ENCODE results near the gene USPL1. TPM values are rescaled to one million over a fixed set of nuclear protein-coding genes. Genes with fewer than 3 reads are reported as not detected.
A peak's percentile ranks its signal among the peaks of the same experiment; 100 is the strongest.

The USPL1 gene
- polyA plus RNA-seq, 6 donors from 2014 or later, result 29.8 to 50.0 (median 39.3) TPM

- DNase-seq (peak; percentile 97), ATAC-seq (ENCODE audit: low read depth in 2 of 2) (peak; percentile 89 to 93)
- Mint-ChIP-seq H3K4me3 (peak overlapping the region; percentile 78 to 98 (median 92)), H3K36me3 (no peaks in the 10 kb centered on the region), H3K27me3 (peaks cover 0 to 4% (median 0%) of the 10 kb centered on the region in 3 donors), H3K9me3 (peaks cover 0 to 4% (median 0%) of the 10 kb centered on the region in 7 donors), H3K27ac (peak overlapping the region; percentile 95 to 99 (median 98)), H3K4me1 (peaks cover 28 to 39% (median 32%) of the 10 kb centered on the region in 3 donors)
Observed at GRCh38 chr13:30673669-30674521, 56.2 kb downstream of the USPL1 start.

- Mint-ChIP-seq H3K9me3 (peaks cover 0 to 4% (median 0%) of the 10 kb centered on the region in 7 donors), H3K27ac (peak overlapping the region in 4 of 6 donors; percentile 33 to 98 (median 86)), H3K4me3 (peak overlapping the region in 5 of 8 donors; percentile 32 to 87 (median 44)), H3K36me3 (no peaks in the 10 kb centered on the region), H3K27me3 (peaks cover 0 to 4% (median 0%) of the 10 kb centered on the region in 3 donors), H3K4me1 (peaks cover 36 to 47% (median 40%) of the 10 kb centered on the region in 3 donors)
- no peak for DNase-seq
- ATAC-seq (ENCODE audit: low read depth in 2 of 2), result no peak
Observed at GRCh38 chr13:30675717-30676116, 58.0 kb downstream of the USPL1 start.

- peaks cover 27 to 39% (median 32%) of the 10 kb centered on the region in 3 donors for H3K4me1 Mint-ChIP-seq
- H3K4me3 Mint-ChIP-seq, result peak overlapping the region in 1 of 8 donors; percentile 9
- peak overlapping the region in 2 of 6 donors; percentile 38 to 69 for H3K27ac Mint-ChIP-seq
- DNase-seq (no peak), ATAC-seq (ENCODE audit: low read depth in 2 of 2) (no peak)
- peaks cover 0 to 4% (median 0%) of the 10 kb centered on the region in 7 donors for H3K9me3 Mint-ChIP-seq
- peaks cover 0 to 4% (median 0%) of the 10 kb centered on the region in 3 donors for H3K27me3 Mint-ChIP-seq
- H3K36me3 Mint-ChIP-seq, result no peaks in the 10 kb centered on the region
Observed at GRCh38 chr13:30676672-30677071, 59.0 kb downstream of the USPL1 start.

DNA sequence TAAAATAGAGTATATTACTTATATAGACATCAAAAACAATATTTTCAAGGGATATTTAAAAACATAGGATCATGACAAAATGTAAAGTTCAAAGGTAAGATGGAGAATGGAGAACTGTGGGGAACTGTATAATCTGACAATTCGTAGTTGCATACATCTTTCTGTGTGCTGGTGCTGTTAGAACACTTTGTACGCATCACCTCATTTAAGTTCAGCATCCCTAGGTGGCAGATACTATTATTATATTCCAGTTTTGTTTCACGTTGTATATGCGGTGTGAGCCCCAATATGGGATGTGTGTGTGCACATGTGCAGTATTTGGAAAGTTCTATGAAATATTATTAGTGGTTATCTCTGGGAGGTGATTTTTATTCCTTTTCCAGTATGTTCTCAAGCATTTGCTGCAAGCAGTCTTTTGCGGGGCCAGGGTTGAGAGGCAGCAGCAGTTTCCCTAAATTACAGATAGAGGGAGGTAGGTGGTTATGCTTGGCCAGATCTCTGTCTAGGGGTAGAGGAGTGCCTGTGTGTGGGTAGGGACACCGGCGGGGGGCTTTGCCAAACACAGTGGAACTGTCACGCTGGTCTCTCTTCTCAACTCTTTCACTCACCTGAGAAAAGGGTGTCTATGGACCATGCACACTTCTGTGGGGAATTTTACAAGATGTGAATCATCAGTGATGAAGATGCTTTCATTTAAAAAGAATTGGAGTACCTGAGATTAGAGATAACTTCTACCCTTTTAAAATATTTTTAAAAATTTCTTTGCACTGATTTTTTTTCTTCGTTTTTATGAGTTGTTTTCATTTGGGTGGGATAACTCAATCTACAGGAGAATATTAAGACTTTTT is 62.0 kb downstream of the USPL1 start:
- H3K27ac Mint-ChIP-seq, result peak overlapping the region in 5 of 6 donors; percentile 2 to 87 (median 76)
- peaks cover 14 to 21% (median 18%) of the 10 kb centered on the region in 3 donors for H3K4me1 Mint-ChIP-seq
- no peaks in the 10 kb centered on the region for H3K36me3 Mint-ChIP-seq
- peak overlapping the region in 2 of 8 donors; percentile 4 to 35 for H3K4me3 Mint-ChIP-seq
- DNase-seq (peak; percentile 47), ATAC-seq (ENCODE audit: low read depth in 2 of 2) (peak; percentile 95 to 97)
- H3K27me3 Mint-ChIP-seq, result no peaks in the 10 kb centered on the region
- peaks cover 0 to 4% (median 0%) of the 10 kb centered on the region in 7 donors for H3K9me3 Mint-ChIP-seq

GRCh38 chr13:30681843-30682242 is 64.1 kb downstream of the USPL1 start:
- no peak overlapping the region for H3K4me3 Mint-ChIP-seq
- ATAC-seq (ENCODE audit: low read depth in 2 of 2), result no peak
- H3K9me3 Mint-ChIP-seq, result no peaks in the 10 kb centered on the region
- H3K36me3 Mint-ChIP-seq, result no peaks in the 10 kb centered on the region
- no peak overlapping the region for H3K27ac Mint-ChIP-seq
- no peak for DNase-seq
- H3K4me1 Mint-ChIP-seq, result peaks cover 8 to 14% (median 8%) of the 10 kb centered on the region in 3 donors
- no peaks in the 10 kb centered on the region for H3K27me3 Mint-ChIP-seq

GRCh38 chr13:30685320-30685859 is 67.7 kb downstream of the USPL1 start:
- ATAC-seq (ENCODE audit: low read depth in 2 of 2), result no peak
- Mint-ChIP-seq H3K36me3 (no peaks in the 10 kb centered on the region), H3K4me1 (peaks cover 9 to 14% (median 12%) of the 10 kb centered on the region in 3 donors), H3K27me3 (no peaks in the 10 kb centered on the region), H3K4me3 (no peak overlapping the region), H3K27ac (no peak overlapping the region), H3K9me3 (peaks cover 0 to 4% (median 0%) of the 10 kb centered on the region in 7 donors)
- no peak for DNase-seq

DNA sequence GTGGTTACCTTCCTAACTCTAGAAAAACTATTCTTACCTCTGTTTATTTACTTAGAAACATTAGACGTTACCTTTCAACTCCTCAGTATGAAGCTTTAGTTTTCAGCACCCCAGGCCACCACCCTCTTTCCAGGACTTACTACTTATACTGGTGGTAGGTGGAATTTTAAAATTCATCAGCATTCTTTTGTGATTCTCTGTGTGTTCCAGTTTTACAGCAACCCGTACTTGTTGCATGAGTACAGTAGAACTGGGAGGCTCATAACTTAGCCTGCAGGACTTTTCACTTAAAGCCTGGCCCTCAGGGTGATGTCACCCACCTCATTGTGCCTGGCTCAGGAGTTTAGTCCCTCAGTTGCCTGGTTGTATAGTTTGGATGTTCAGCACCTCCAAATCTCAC is 68.3 kb downstream of the USPL1 start:
- Mint-ChIP-seq H3K27me3 (no peaks in the 10 kb centered on the region), H3K27ac (no peak overlapping the region), H3K36me3 (no peaks in the 10 kb centered on the region), H3K9me3 (peaks cover 0 to 4% (median 0%) of the 10 kb centered on the region in 7 donors), H3K4me1 (peaks cover 14 to 19% (median 18%) of the 10 kb centered on the region in 3 donors), H3K4me3 (no peak overlapping the region)
- DNase-seq (no peak), ATAC-seq (ENCODE audit: low read depth in 2 of 2) (no peak)

DNA sequence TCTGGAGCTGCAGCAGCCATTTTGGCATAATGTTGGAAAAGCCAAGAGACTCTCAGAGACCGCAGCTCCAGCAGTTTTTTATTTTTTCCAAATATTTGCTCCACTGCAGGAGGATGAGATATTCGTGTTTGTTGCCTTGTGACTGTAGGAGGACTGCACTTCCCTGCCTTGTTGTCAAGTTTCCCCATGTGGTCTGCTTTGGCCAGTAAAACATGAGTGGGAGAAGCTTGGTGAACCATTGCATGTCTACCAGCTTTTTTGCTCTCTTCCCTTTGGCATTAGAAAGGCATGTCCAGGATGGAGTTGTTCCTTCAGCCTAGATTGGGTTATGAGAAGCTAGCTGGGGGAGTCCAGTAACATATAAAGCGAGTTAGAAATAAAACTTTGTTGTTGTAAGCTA is 69.9 kb downstream of the USPL1 start:
- no peak overlapping the region for H3K4me3 Mint-ChIP-seq
- peaks cover 14 to 19% (median 18%) of the 10 kb centered on the region in 3 donors for H3K4me1 Mint-ChIP-seq
- H3K9me3 Mint-ChIP-seq, result peaks cover 0 to 4% (median 0%) of the 10 kb centered on the region in 7 donors
- no peaks in the 10 kb centered on the region for H3K27me3 Mint-ChIP-seq
- no peak for ATAC-seq (ENCODE audit: low read depth in 2 of 2)
- H3K36me3 Mint-ChIP-seq, result no peaks in the 10 kb centered on the region
- no peak for DNase-seq
- H3K27ac Mint-ChIP-seq, result no peak overlapping the region

DNA sequence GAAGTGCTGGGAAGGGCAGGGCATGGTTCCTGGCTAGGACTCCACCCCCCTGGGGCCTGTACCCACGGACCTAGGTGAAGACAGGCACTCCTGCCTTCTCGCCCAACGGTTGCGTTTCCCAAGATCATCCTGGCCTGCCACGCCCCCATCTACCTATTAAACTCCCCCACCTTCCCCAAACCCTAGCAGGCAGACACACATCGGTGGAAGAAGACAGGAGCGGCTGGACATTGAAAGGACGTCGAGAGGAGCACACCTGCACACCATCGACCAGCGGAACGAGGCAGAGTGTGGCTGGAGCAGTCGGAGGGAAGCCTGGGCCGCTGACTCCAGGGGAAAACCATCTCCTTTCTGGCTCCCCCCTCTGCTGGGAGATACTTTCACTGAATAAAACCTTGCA is 72.0 kb downstream of the USPL1 start:
- Mint-ChIP-seq H3K36me3 (no peaks in the 10 kb centered on the region), H3K27ac (peak overlapping the region in 3 of 6 donors; percentile 30 to 60 (median 56)), H3K9me3 (peaks cover 0 to 4% (median 0%) of the 10 kb centered on the region in 7 donors), H3K4me3 (peak overlapping the region in 7 of 8 donors; percentile 71 to 87 (median 79)), H3K4me1 (peaks cover 14 to 21% (median 18%) of the 10 kb centered on the region in 3 donors), H3K27me3 (no peaks in the 10 kb centered on the region)
- DNase-seq, result no peak
- no peak for ATAC-seq (ENCODE audit: low read depth in 2 of 2)

DNA sequence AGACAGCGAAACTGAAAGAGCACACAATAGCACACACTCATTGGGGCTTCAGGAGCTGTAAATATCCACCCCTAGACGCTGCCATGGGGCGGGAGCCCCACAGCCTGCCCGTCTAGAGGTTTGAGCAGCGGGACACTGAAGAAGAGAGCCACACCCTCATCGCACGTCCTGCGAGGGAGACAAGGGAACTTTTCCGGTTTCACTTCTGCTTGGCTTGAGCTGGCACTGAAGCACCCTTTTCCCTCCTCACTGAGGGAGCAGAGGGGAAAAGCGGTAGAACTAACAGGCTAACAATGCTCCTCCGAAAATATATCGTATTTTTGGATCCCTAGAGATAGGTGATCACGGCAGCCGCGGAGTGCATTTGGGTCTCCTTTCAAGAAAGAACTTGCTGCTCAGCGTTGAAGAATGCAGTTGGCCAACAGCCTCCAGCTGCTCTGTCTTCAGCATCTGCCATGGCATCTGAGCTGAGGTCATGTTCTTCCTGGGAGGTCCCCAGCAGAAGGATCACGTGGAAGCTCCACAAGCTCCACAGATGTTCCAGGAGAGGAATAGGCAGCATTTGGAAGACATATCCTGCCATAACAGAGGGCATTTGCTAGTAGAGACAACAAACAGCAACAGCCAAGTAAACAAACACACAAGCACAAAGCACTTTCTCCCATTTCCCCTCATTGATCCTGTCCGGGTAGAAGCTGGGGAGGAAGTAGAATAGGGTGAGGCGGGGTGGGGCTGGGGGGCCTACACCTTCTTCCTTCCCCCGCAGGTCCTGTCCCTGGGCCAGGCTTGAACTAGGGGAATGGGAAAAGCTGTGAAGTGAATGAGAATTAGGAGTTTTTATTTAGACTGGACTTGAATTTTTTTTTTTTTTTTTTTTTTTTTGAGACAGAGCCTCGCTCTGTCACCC is 72.8 kb downstream of the USPL1 start:
- peak overlapping the region; percentile 46 to 92 (median 84) for H3K27ac Mint-ChIP-seq
- H3K9me3 Mint-ChIP-seq, result peaks cover 0 to 4% (median 0%) of the 10 kb centered on the region in 7 donors
- peak; percentile 52 for DNase-seq
- H3K4me3 Mint-ChIP-seq, result peak overlapping the region; percentile 44 to 87 (median 76)
- no peaks in the 10 kb centered on the region for H3K36me3 Mint-ChIP-seq
- peaks cover 14 to 26% (median 18%) of the 10 kb centered on the region in 3 donors for H3K4me1 Mint-ChIP-seq
- ATAC-seq (ENCODE audit: low read depth in 2 of 2), result peak; percentile 92 to 97
- no peaks in the 10 kb centered on the region for H3K27me3 Mint-ChIP-seq

- peak overlapping the region in 2 of 6 donors; percentile 3 to 87 for H3K27ac Mint-ChIP-seq
- H3K9me3 Mint-ChIP-seq, result peaks cover 0 to 4% (median 0%) of the 10 kb centered on the region in 7 donors
- DNase-seq (no peak), ATAC-seq (ENCODE audit: low read depth in 2 of 2) (no peak)
- H3K4me3 Mint-ChIP-seq, result no peak overlapping the region
- no peaks in the 10 kb centered on the region for H3K36me3 Mint-ChIP-seq
- peaks cover 25 to 31% (median 30%) of the 10 kb centered on the region in 3 donors for H3K4me1 Mint-ChIP-seq
- H3K27me3 Mint-ChIP-seq, result peaks cover 0 to under 1% (median 0%) of the 10 kb centered on the region in 3 donors
Observed at GRCh38 chr13:30692113-30692512, 74.4 kb downstream of the USPL1 start.

All from naive B cell (primary cell).